Psoas muscle (tissue), 8 donors: ENCODE data around the gene GYG2. TPM values are rescaled to one million over a fixed set of nuclear protein-coding genes. Genes with fewer than 3 reads are reported as not detected.

Experiments used
- ATAC-seq, 4 donors: fragments of 200-7000 bp; cut with Tn5 transposase; one replicate each; pipeline ENCODE4 v1.9.1; 2020; ENCODE audit warnings: moderate library complexity in 3 of 4, mild to moderate bottlenecking in 2 of 4
- DNase-seq, 2 donors: peaks; one replicate each; pipeline ENCODE4 v3.0.0-alpha.2; 2020
- H3K27ac ChIP-seq: fragments of 200-600 bp; one replicate; pipeline ENCODE4 v1.8.0; 2022
- H3K27me3 ChIP-seq, 3 donors: fragments of 200-600 bp in 1 of 3; one replicate each; pipeline versions ENCODE4 v1.6.1 to v1.8.0; 2013 to 2022; ENCODE audit warnings: low read length in 2 of 3, mild to moderate bottlenecking in 2 of 3, moderate library complexity in 1 of 3; ENCODE audit not compliant: insufficient read depth in 3 of 3
- H3K36me3 ChIP-seq, 2 donors: fragments of 200-600 bp in 1 of 2; one replicate each; pipeline versions ENCODE4 v1.6.1 to v1.8.0; 2013 to 2022; ENCODE audit warnings: low read depth in 1 of 2, mild to moderate bottlenecking in 1 of 2, moderate library complexity in 1 of 2; ENCODE audit not compliant: insufficient read depth in 1 of 2
- H3K4me1 ChIP-seq: fragments of 200-600 bp; one replicate; pipeline ENCODE4 v1.8.0; 2022
- H3K4me3 ChIP-seq: fragments of 200-600 bp; one replicate; pipeline ENCODE4 v1.8.0; 2022; ENCODE audit warnings: mild to moderate bottlenecking
- H3K9me3 ChIP-seq: fragments of 200-600 bp; one replicate; pipeline ENCODE4 v1.8.0; 2022
- CTCF ChIP-seq: fragments of 200-600 bp; IDR thresholded peaks from one replicate; pipeline ENCODE4 v1.8.0; 2022; ENCODE audit warnings: antibody characterized with exemption
- WGBS, 3 donors: extraction: QIAGEN DNeasy Blood & Tissue Kit; methylation state at CpG; one replicate each; pipeline versions ENCODE4 v1.1.6 to v1.1.7; 2013; 5-methylcytosine and 5-hydroxymethylcytosine counted together
- intact Hi-C, 2 donors: fragments of 100-400 bp; cut with DNase I; formaldehyde crosslinking; loops; one replicate each; pipeline versions ENCODE4 v1.11.0 to v1.14.2; 2022
- polyA plus RNA-seq, 3 donors: library from polyadenylated mRNA; stranded (reverse); fragments of 200-250 nt; gene quantifications; one replicate each; pipeline ENCODE4 v1.2.3, GENCODE V29; 2013
- total RNA-seq, 4 donors: library from RNA; stranded (reverse); fragmentation: NEBNext Ultra II Directional in 2 of 4; extraction: Animal tissue kit (Norgen Biotek cat#: 25700) in 2 of 4; gene quantifications; one replicate each; pipeline versions ENCODE4 v1.2.1 to v1.2.4, GENCODE V29; 2021 to 2023
- donor health status: healthy with polysubstance abuse.
- donor health status: DM: no; HTN: no; CAD: no; lungs with moderate emphysema.
- donor health status: Bipolar disorder and iron deficiency.
- donor health status: healthy.
- donor health status: DM: yes; HTN: yes; CAD: no.
- donor health status: DM: no; HTN: no; CAD: no.
- donor health status: DM: no; HTN: no; CAD: no.
- donor health status: DM: yes; HTN: yes; CAD: no.

Gene GYG2
- total and polyA plus RNA-seq, 7 donors: 0.09 to 1.1 (median 0.47) TPM; not detected in 1

GRCh38 chrX:2828959-2829411 is 255 bp downstream of the GYG2 start:
- ATAC-seq (no peak), DNase-seq (no peak)
- no peaks in the 10 kb centered on the region for H3K4me1 ChIP-seq
- H3K27me3 ChIP-seq: peaks cover 0 to 52% (median 0%) of the 10 kb centered on the region in 3 donors
- H3K36me3 ChIP-seq: no peaks in the 10 kb centered on the region
- TF ChIP-seq CTCF: no peak
- intact Hi-C loops: no loop called here
- H3K4me3 ChIP-seq: no peak overlapping the region
- WGBS, 3 donors: 0 to 2% methylated on average over 20 to 40 of the region's 44 CpGs; no CpG with 5 or more reads in 1 of the 3 donors
- H3K27ac ChIP-seq: no peak overlapping the region
- H3K9me3 ChIP-seq: no peaks in the 10 kb centered on the region

- DNase-seq: no peak
- peaks cover 0 to 47% (median 0%) of the 10 kb centered on the region in 3 donors for H3K27me3 ChIP-seq
- no peaks in the 10 kb centered on the region for H3K4me1 ChIP-seq
- no peak for TF ChIP-seq CTCF
- intact Hi-C loops: no loop called here
- 5 to 16% (median 12%) methylated on average over 16 to 61 of the region's 62 CpGs for WGBS, 3 donors
- H3K9me3 ChIP-seq: no peaks in the 10 kb centered on the region
- no peak overlapping the region for H3K4me3 ChIP-seq
- no peak for ATAC-seq
- no peaks in the 10 kb centered on the region for H3K36me3 ChIP-seq
- H3K27ac ChIP-seq: no peak overlapping the region
Observed at GRCh38 chrX:2829469-2830246, 928 bp downstream of the GYG2 start.

- intact Hi-C loops: no loop called here
- Histone ChIP-seq H3K4me1 (no peaks in the 10 kb centered on the region), H3K36me3 (no peaks in the 10 kb centered on the region), H3K4me3 (no peak overlapping the region), H3K27ac (no peak overlapping the region), H3K9me3 (no peaks in the 10 kb centered on the region), H3K27me3 (peaks cover 0 to 30% (median 0%) of the 10 kb centered on the region in 3 donors)
- 87 to 90% (median 89%) methylated on average over 14 of the region's 14 CpGs for WGBS, 3 donors
- no peak for TF ChIP-seq CTCF
- DNase-seq (no peak), ATAC-seq (no peak)
Observed at GRCh38 chrX:2831471-2832228, 2.9 kb downstream of the GYG2 start.

GRCh38 chrX:2837961-2838360 is 9.2 kb downstream of the GYG2 start:
- H3K4me1 ChIP-seq: no peaks in the 10 kb centered on the region
- no peaks in the 10 kb centered on the region for H3K27me3 ChIP-seq
- 89 to 93% (median 90%) methylated on average over 2 of the region's 2 CpGs for WGBS, 3 donors
- no peak for TF ChIP-seq CTCF
- peaks cover 4% of the 10 kb centered on the region for H3K9me3 ChIP-seq
- no peaks in the 10 kb centered on the region for H3K36me3 ChIP-seq
- H3K27ac ChIP-seq: no peak overlapping the region
- ATAC-seq (no peak), DNase-seq (no peak)
- intact Hi-C loops: no loop called here
- H3K4me3 ChIP-seq: no peak overlapping the region
